Activated gamma-delta T cell (primary cell): ENCODE results near the gene ZBTB7C.

Source experiments
- DNase-seq: peaks from one replicate; lab custom pipeline; 2025; lab: John Stamatoyannopoulos, UW

Gene ZBTB7C

DNA sequence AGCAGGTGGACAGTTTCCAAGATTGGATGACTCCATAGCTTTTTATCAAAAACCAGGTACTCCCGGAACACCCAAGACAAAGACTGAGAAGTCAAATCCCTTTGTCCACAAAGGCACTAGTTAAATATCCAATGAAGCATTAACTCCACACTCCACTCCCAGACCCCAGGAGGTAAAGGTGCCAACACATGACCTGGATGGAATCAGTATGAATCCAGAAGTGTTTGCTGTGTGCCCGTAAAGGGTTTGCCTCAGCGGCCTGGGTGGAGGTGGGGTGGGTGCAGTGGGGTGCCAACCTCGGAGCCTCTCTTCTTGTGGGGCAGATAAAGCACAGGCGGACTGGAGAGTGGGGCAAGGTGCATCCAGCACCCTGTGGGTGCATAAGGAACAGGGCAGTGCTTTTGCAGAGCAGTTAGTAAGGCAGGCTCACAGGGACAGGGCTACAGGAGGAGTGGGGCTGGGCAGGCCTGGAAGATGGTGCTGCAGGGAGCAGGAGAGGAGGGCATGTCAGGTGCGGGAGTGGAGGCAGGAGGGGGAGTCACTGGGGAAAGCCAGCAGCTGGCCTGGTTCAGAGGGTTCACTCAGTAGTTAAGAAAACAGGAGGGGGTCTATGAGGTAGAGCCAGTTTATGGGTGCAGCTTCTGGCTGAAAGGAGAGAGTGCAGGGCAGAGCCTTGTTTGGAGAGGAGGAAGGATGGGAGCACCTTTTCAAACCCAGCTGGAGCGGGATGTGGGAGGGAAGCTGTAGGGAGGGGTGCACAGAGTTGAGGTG, 270.3 kb downstream of the ZBTB7C start:
- DNase-seq = no peak

DNA sequence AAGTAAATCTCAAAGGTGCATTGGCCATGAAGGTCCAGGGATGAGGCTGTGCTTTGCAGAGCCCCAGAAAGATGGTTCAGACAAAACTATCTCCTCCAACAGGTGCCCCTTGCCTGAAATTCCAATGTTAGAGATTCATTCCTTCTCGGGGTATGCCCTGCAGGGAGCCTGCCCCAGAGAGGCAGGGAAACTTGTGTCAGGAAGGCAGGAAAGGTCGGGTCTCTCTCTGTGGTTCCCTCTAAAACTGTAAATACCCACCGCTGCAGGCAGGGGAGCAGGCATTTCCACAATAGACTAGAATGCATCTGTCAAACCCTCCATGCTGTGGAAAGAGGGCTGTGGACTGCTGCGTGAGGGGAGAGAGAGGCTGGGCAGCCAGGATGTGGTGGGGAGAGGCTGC, 271.0 kb downstream of the ZBTB7C start:
- DNase-seq = no peak

DNA sequence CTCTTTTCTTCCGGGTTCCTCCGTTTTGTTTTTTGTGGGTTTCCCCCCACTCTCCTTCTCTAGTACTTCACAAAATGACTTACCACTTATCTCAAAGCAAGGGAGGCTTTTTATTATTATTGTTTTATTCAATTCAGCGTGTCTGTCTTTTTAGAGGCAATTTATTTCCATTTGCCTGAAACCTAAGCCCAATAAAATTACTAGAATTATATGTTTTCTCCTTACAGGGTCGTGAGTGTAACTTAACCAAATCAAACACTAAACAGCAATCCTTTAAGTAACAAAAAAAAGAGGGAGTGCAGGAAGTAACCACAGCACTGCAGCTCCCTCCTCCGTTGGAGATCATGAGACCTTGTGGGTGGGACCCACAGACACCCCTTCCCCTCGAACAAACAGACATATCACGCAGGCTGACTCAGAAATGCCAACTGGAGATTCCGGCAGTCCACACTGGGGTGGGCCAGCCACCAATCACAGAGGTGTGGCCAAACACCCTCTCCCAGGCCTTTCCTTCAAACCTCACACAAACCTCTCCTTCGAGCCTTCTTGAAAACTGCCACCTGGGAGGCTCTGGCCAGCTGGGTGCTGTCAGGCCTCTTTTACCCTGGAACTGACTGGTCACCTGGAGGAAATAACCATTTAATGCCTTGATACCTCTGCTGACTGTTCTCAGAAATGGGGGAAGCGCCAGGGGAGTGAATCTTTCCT, 271.7 kb downstream of the ZBTB7C start:
- no peak for DNase-seq

DNA sequence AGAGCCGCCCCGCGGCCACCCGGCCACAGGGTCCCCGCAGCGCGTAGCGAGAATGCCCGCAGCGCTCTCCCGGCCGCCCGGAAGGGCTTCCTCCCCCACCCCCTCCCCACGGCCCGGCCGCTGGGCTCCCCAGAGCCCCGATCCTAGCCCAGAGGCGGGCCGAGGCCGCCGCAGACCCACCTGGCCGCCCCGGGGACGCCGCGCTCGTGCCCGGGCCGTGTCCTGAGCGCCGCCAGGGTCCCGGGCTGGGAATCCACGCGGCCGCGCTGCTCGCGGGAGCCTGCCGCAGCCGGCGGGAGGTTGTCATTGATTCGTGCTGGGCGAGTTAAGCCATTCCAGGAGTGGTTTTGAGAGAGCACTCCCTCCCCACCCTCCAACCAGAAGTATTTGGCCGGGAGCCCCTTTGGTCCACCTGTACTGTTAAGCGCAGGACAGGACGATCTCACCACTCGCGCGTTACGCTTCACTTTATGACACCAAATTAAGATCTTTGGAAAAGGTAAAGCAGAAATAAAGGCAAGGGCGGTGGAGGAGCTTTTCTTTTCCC, 272.3 kb downstream of the ZBTB7C start:
- DNase-seq = no peak

DNA sequence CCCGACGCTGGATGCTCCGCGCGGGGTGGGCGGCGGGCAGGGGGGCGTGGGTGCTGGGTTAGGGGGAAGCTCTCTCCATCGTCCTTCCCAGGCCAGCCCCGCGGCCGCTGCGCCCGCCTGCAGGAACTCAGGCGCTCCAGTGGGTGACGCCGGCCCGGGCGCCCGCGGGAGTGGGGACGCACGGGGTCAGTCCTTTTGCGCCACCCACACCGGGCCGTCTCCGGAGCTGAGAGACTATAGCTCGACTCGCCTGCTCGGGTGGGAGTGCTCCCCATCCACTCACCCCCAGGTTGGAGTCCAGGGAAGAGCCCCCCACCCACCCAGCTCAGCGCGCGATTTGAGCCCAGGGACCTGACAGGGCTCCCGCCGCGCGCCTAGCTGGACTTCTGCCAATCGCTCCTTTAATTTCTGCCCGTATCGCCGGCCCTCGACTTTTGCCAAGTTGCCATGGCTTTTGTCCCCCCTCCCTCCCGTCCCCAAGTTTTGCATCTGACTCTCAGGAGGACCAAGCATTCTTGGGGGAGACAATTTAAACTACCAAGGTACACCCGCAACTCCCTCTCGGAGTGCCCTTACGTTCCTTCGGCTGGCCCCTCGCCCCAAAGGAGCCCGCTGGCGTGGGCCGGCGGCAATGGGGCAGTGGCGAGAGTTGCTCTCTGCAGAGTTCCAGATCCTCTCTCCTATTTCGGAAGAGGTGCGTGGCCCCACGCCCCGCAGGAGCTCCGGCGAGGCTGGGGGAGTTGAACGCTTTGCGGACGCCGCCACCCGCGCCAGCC, 272.9 kb downstream of the ZBTB7C start:
- DNase-seq = no peak

DNA sequence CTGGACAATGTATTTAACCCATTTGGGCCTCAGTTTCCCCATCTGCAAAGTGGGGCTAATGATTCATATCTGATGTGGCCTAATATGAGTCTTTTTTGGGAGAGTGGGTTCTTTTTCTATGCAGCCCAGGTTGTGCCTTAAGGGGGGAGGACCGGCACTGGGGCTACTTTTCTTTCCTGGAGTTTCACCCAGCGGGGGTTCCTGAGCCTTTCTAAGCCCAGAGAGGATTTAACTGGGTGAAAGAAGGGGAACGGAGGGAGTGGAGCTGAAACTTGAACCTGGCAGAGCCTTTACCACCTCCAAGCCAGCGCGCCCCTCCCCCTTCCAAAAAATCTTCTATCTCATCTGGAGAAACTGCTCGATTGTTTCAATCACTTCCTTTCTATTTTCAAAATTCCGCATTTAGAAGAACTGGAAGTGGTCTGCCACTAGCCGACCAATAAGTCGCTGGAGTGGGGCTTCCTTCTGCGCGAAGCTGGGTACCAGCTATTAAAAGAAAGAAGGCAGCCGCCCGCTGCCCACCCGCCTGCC, 273.7 kb downstream of the ZBTB7C start:
- DNase-seq = no peak

DNA sequence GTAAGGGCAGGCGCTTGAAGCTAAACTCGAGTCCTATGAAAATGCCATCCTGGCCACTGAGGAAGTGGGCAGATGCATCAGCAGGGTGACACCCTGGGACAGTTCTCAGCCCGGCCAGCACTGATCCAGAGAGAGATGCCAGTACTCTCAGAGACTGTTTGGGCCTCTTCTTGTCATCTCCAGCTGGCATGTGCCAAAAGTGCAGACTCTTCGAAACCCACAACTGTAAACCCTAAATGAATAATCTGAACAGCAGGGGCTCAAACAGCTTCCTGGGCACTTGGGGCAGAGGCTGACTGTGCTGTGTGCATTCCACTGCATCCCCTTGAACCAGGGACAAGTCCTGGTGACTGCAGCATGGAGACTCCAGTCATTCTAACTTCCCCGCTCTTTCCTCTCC, 274.6 kb downstream of the ZBTB7C start:
- DNase-seq = no peak

DNA sequence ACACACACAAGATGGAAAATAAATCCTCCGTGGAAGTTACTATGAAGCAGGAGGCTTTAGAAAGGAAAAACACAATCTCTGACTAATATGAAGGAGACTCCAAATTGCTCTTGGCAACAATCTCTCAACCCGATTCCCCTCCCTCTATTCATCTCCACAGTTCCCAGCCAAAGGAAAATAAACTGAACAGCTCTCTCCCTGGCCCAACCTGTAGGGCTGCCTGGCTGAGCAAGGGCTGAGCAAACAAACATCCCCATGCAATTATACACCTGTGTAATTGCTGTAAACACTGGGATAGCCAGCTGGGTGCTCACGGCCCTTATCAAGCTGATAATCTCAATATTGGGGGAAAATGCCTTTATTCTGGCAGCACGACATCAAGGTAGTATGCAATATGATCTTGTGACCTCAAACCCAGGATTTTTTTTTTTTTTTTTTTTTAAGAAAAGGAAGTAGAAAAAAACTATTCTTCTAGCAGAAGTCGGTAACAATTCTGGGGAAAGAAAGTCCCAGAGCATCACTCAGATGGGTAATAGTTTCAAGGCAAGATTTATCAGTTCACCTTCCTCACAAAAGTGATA, 275.4 kb downstream of the ZBTB7C start:
- no peak for DNase-seq

DNA sequence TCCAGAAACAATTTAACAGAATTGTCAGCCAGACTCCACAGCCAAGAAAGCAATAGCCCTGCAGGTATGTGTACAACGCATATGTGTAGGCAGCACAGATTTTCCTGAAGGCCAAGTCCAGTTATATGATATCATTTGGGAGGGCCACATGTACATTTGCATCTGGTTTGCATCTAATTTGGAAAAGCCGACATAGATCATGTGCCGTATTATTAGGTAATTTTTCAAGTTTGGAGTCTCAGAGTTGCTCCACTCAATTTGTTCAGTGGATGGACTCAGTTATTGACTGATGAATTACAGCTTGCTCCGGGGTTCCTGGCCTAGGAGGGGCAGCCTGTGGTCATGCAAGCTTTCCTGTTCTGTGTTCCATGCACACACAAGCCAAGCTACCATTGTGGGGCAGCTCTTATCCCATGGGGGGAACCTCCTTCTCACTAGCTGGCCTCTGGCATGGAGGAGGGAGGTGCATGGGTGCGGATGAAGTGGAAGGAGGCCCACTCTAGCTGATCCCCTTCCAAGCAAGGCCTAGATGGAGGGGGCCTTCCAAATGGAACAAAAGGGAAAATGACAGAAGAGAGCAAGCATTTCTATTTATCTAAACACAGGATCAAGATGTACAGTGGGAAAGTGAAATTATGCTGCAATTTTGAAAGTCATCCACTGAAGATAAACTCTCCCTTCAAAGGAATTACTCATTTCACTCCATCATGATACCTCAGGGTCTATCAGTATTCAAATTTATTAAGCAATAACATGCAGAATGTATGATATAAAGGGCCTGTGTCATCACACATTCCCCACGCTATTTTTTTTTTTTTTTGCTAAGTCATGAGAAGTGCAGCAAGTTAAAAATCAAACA, 276.2 kb downstream of the ZBTB7C start:
- no peak for DNase-seq

DNA sequence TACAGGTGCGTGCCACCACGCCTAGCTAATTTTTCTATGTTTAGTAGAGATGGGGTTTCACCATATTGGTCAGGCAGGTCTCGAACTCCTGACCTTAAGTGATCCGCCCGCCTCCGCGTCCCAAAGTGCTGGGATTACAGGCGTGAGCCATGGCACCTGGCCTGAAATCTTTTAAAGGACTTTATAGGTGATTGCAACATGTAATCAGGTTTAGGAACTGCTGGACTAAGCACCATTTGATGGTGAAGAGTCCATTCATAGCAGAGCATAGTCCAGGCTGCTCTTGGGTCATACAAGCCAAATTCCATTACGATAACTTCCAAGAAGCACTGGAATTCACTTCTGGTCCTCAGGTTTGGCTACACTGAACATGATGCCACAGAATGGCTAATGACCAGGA, 278.1 kb downstream of the ZBTB7C start:
- DNase-seq = no peak

DNA sequence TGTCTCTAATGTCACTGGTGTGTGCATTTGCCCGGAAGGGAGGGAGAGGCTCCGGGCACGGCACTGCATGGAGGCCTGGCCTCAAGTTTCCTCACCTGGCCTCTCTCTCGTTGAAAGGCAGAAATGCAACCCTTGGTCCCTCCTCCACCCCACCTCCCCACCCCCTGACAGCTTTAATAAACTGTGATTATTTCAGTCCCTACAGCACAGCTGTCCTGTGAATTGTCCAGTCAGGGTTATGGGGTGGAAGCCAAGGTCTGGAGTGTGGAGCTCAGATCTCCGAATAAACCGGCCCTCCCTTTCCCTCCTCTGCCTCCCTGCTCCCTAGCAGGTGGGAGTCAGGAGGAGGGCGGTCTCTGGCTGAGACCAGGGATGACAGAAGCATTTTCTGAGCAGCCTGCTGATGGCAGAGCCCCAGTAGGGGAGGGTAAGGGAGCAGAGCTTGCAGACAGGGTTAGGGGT, 279.5 kb downstream of the ZBTB7C start:
- no peak for DNase-seq

DNA sequence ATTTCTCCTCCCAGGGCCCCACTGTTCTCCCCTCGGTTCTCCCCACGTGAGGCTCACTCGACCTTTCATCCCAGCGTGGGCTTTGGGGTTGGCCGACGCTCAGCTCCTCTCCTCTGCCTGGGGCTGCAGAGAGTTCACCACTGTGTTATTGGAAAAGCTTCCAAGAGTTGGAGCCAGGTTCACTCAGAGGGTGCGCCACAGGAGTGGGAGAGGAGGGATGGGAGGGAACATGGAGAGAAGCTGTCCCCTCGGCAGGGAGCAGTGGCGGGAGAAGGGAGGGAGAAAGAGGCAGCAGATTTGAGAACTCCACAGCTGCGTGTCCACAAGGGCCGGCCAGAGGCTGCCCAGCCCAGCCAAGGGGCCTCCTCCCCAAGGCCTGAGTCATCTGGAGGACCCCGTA, 281.6 kb downstream of the ZBTB7C start:
- no peak for DNase-seq

DNA sequence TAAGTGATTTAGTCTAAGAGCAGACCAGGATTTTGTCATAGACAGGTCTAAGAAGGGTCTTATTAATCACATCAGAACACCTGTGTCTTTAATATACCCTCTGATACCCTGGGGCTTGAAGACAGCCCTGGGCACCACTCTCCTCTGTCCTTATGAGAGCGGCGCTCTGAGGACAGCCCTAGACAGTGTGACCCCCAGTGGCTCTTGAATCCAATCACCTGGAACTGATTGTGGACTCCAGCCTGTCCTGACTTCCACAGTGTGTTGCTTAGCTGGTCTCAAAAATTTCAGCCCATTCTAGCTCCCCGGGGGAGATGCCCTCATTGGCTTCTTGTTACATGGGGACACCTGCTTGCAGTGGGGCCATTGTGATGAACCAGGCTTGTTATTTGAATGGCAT, 282.9 kb downstream of the ZBTB7C start:
- DNase-seq = no peak

DNA sequence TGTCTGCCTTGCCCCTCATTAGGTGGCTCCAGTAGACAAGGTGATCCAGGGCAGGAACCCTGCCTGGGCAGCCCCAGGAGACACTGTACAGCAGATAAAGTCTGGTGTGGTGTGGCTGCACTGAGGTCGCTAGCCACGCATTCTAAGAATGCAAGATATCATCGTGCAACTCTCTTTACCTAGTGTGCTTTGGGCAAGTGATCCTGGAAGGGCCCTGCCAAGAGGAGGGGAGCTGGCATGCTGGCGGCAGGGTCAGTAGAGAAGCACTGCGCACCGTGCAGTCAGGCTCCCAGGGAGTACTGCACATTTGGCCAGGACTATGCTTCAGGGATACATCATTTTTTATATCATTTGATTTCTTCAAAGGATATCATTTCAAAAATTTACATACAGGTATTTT, 283.5 kb downstream of the ZBTB7C start:
- no peak for DNase-seq

DNA sequence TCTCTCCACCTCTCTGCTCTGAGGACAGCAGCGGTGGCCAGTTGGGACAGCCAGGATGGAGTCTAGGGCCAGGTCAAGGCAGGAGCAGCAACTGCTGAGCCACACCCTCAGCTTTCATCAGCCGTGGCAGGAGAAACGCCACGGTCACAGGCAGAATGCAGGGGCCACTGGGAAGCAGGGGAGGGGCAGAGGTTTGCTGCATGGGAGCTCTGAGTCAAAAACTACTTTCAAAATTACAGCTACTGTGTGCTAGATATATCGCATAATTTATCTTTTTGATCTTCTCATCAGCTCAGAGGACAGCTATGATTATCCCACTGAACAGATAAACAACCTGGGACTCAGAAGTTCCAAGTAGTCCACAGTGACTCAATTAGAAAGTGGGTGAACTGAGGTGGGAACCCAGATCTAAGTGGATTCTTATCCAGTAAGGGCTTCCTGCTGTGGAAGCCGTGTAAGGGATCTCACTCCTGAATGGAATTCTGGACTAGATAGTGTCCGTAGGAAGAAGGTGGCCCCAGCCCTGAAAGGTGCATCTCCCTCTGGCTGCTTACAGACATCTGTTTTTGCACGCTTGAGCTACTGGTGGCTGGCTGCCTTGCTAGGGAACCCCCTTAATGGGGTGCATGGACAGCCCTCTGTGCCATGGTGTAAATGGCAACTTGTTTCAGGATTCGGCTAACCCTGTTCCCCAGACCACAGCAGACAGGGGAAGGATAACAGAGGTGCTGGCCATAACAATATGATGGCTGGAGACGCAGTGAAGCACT, 284.1 kb downstream of the ZBTB7C start:
- DNase-seq = no peak

DNA sequence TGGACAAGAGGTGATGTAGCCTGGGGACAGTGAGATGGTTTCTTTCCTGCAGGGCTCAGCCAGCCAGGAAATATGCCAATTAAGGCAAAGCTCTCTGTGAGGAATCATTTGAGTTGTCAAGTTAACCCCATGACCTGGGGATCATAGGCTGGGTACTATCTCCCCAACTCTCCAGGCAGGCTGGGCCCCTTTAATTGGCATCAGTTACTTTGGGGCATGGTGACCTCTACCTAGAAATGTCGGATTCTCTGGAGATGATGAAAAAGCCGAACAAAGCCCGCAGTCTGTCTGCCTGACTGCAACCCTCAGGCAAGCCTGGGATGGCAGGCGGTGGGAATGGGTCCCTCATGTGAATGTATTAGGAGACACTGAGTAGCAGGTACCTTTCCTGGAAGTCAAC, 285.2 kb downstream of the ZBTB7C start:
- no peak for DNase-seq

DNA sequence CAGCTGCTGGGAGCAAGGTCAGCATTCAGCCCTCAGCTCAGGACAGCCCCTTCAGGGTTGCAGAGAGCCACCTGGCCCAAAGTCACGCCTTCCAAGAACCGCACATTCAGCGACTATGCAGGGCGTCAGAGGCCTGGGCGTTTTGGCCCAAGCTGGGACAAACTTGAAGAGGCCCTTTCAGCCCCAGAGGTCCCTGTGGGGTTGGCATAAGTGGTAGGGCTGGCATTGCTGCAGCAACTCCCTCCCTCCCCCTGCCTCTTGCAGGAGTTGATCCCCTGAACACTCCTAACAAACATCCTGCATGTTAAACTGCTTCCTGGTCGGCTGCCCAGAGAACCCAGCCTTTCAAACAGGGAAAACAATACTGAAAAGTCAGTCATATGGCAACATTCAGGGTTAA, 285.9 kb downstream of the ZBTB7C start:
- DNase-seq = no peak

DNA sequence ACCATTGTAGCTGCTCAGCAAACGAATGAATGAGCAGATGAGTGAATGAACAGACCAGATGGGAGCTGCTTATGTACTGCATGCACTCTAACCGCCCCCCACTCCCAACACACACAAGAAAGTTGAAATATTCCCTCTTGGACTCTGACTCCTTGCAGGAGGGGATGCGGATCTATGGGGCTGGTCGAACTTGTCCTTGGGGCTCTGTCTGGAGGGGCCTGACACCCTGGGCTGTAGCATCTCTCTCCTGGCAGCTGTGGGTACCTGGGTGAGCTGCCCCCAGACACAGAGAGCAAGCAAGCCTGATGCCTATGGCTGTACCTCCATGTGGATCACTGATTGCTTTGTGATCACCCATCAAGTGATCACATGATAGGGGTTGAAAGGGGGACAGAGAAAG, 286.4 kb downstream of the ZBTB7C start:
- DNase-seq = no peak

DNA sequence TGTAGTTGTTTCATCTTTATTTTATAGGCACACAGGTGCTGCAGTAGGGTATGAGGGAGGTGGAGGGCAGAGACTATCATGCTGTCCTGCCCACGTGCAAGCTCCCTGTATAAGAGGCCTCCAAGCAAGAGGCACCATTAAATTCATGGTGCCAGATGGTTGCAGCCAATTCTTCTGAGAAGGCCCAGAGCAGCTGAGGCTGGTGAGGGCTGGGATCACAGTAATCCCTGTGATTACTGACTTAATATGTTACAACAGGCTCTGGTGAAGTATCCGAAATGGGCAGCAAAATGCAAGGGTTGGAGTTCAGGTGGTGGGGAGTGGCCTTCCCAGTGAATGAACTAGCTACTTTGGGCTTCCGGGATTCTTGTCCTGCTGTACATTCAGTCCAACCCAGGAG, 286.8 kb downstream of the ZBTB7C start:
- no peak for DNase-seq

DNA sequence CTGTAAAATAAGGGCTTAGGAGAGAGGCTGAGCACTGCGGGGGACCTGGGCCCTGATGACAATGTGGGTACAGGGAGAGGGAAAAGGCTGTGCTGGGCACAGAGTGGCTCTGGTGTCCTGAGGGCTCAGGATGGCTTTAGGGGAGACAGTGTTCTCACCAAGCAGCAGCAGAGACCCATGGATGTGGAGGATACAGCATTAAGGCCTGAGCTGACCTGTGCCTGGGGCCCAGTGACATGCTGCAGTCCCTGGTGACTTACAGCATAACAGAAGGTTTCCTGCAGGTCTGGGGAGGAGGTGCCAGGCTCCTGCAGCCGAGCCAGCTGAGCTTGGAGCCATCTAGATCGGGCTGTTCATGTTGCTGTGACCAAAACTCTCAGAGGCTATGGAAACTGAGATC, 287.4 kb downstream of the ZBTB7C start:
- DNase-seq = no peak
